ENCODE results near the gene NDUFS1. TPM values are rescaled to one million over a fixed set of nuclear protein-coding genes. Genes with fewer than 3 reads are reported as not detected.

Gene NDUFS1
- total and polyA plus RNA-seq, 2 of the 8 experiments (the other 6 are each of a cell fraction or from before 2014, with no cell fraction given), result 42.1 to 97.0 TPM

GRCh38 chr2:206145665-206146064, 13.6 kb downstream of the NDUFS1 start:
- Histone ChIP-seq H2BK20ac (ENCODE audit: low read length) (no peak overlapping the region), H3K36me3 (ENCODE audit: control insufficient read depth in 2 of 4, insufficient read depth in 4 of 4, low read length in 3 of 4) (peaks cover 15 to 94% (median 65%) of the 10 kb centered on the region in 4 experiments), H3K79me2 (ENCODE audit: control insufficient read depth in 1 of 2, insufficient read depth in 2 of 2, low read length in 2 of 2) (no peaks in the 10 kb centered on the region), H4K20me1 (replicated peaks in 1 of 2; ENCODE audit: control insufficient read depth in 1 of 2, insufficient read depth in 2 of 2, low read length in 2 of 2) (no peaks in the 10 kb centered on the region), H4K5ac (ENCODE audit: insufficient read length, low read depth, low read length) (no peak overlapping the region), H4K8ac (ENCODE audit: extremely low read depth, insufficient read depth, low read length) (no peak overlapping the region), H3K4me1 (replicated peaks in 1 of 4; ENCODE audit: control insufficient read depth in 3 of 4, insufficient read depth in 4 of 4, low read length in 3 of 4) (no peaks in the 10 kb centered on the region), H2BK120ac (replicated peaks; ENCODE audit: low read depth, low read length) (no peak overlapping the region), H3K4ac (replicated peaks; ENCODE audit: insufficient read length, low read depth, low read length) (no peak overlapping the region), H3K27me3 (replicated peaks in 1 of 4; ENCODE audit: control insufficient read depth in 3 of 4, extremely low read depth in 1 of 4, insufficient read depth in 3 of 4, low read length in 3 of 4) (no peaks in the 10 kb centered on the region), H3K23ac (ENCODE audit: insufficient read length) (no peak overlapping the region), H3K23me2 (ENCODE audit: low read depth, low read length) (no peaks in the 10 kb centered on the region), H3K18ac (ENCODE audit: extremely low read depth, low read length) (no peak overlapping the region), H2BK12ac (ENCODE audit: low read depth, low read length) (no peak overlapping the region), H4K91ac (replicated peaks; ENCODE audit: insufficient read length, low read length) (no peak overlapping the region), H3K56ac (replicated peaks; ENCODE audit: insufficient read length, low read depth, low read length) (no peak overlapping the region), H3K9ac (replicated peaks in 1 of 4; ENCODE audit: extremely low read depth in 1 of 4, low read depth in 3 of 4, low read length in 3 of 4) (no peak overlapping the region), H2AFZ (ENCODE audit: low read length) (no peak overlapping the region), H3K27ac (ENCODE audit: low read depth, low read length) (no peak overlapping the region), H3K79me1 (ENCODE audit: low read depth, low read length) (no peaks in the 10 kb centered on the region), H3K9me3 (ENCODE audit: insufficient read depth in 2 of 2, low read depth in 1 of 2, low read length in 1 of 2) (no peaks in the 10 kb centered on the region), H3K14ac (ENCODE audit: insufficient read length) (no peak overlapping the region), H2AK5ac (ENCODE audit: low read depth, low read length) (no peak overlapping the region), H3K4me3 (ENCODE audit: extremely low read depth in 1 of 4, insufficient read depth in 2 of 4, low read depth in 3 of 4, low read length in 4 of 4) (no peak overlapping the region), H2BK15ac (ENCODE audit: low read length) (no peak overlapping the region), H2BK5ac (ENCODE audit: low read depth, low read length) (no peak overlapping the region), H3K4me2 (ENCODE audit: insufficient read depth in 1 of 2, low read depth in 2 of 2, low read length in 2 of 2) (no peak overlapping the region)
- TF ChIP-seq BACH1 (IDR thresholded peaks at IDR 0.05; ENCODE audit: low read length) (no peak), SP1 (IDR thresholded peaks at IDR 0.05; ENCODE audit: low read depth, low read length) (no peak), TAF1 (IDR thresholded peaks at IDR 0.05; ENCODE audit: low read depth, low read length) (no peak), CEBPB (IDR thresholded peaks at IDR 0.05; ENCODE audit: low read depth, low read length) (no peak), TEAD4 (IDR thresholded peaks at IDR 0.05; ENCODE audit: low read depth, low read length) (no peak), KDM1A (IDR thresholded peaks at IDR 0.05; ENCODE audit: borderline replicate concordance, low read length) (no peak), SAP30 (IDR thresholded peaks at IDR 0.05; ENCODE audit: insufficient read depth, insufficient replicate concordance, low read length) (no peak), RFX5 (IDR thresholded peaks at IDR 0.05; ENCODE audit: borderline replicate concordance, low read depth, low read length) (no peak), CBX5 (IDR thresholded peaks at IDR 0.05; ENCODE audit: low read depth, low read length) (no peak), SIX5 (IDR thresholded peaks at IDR 0.05; ENCODE audit: low read depth, low read length) (no peak), RBBP5 (IDR thresholded peaks at IDR 0.05; ENCODE audit: borderline replicate concordance, low read depth, low read length) (no peak), PHF8 (conservative IDR thresholded peaks at IDR 0.05; ENCODE audit: low read depth, low read length) (no peak), TCF12 (IDR thresholded peaks at IDR 0.05; ENCODE audit: low read depth, low read length) (no peak)
- FAIRE-seq (no peak), DNase-seq (ENCODE audit: low read depth in 1 of 2, low spot score in 2 of 2) (no peak)
- CTCF ChIA-PET (ENCODE audit: partially characterized antibody), result interaction anchor here (0.8 to 1.4 kb wide), 5 partner anchors 8 to 158 kb away, joined by 3 to 7 read pairs (median 4); no protein-coding TSS in a partner anchor
- POLR2A ChIA-PET (ENCODE audit: partially characterized antibody), result interaction anchor here (0.5 to 1.9 kb wide), 5 partner anchors 12 to 40 kb away, joined by 3 to 6 read pairs (median 3); partner anchors contain the start of genes EEF1B2 and NDUFS1
- 88% methylated on average over 5 of the region's 5 CpGs; no CpG with 5 or more reads in 1 of the 2 experiments for WGBS, 2 experiments (ENCODE audit: extremely low coverage in 1 of 2, insufficient coverage in 1 of 2, insufficient read length in 1 of 2, insufficient replicate concordance in 2 of 2, low coverage in 1 of 2, low lambda C conversion rate in 2 of 2, missing lambda C conversion rate in 1 of 2)

Measured in H1 (cell line).